D721Med (cell line): Measurements from ENCODE around the gene KCTD7.

ENCODE experiments used
- DNase-seq: peaks from one replicate; pipeline ENCODE4 v3.0.0; 2011; ENCODE audit warnings: low spot score; ENCODE audit not compliant: insufficient read length
- FAIRE-seq: peaks from 2 replicates; lab custom pipeline; 2011; peaks lifted over from hg19 to GRCh38; lab: Jason Lieb, UNC
- CTCF ChIP-seq: IDR thresholded peaks from 2 replicates; pipeline ENCODE4 v1.5.1; 2012; ENCODE audit warnings: mild to moderate bottlenecking, control low read depth; ENCODE audit not compliant: insufficient read depth; ENCODE audit errors: missing control alignments

The KCTD7 gene

GRCh38 chr7:66657798-66658197, 29.1 kb downstream of the KCTD7 start:
- DNase-seq: no peak
- no peak for TF ChIP-seq CTCF
- FAIRE-seq: no peak

- TF ChIP-seq CTCF: no peak
- no peak for FAIRE-seq
- no peak for DNase-seq
Measured at GRCh38 chr7:66662646-66663264, 34.1 kb downstream of the KCTD7 start.

- no peak for TF ChIP-seq CTCF
- DNase-seq (peak; percentile 69), FAIRE-seq (no peak)
Measured at GRCh38 chr7:66664590-66665293, 36.1 kb downstream of the KCTD7 start.

- DNase-seq: no peak
- TF ChIP-seq CTCF: no peak
- FAIRE-seq: no peak
Measured at GRCh38 chr7:66666313-66666952, 37.8 kb downstream of the KCTD7 start.

- FAIRE-seq: no peak
- TF ChIP-seq CTCF: no peak
Measured at GRCh38 chr7:66667023-66667728, 38.5 kb downstream of the KCTD7 start.

GRCh38 chr7:66668112-66668511, 39.4 kb downstream of the KCTD7 start:
- TF ChIP-seq CTCF: no peak
- FAIRE-seq (no peak), DNase-seq (no peak)

More at GRCh38 chr7:66667023-66667728, 38.5 kb downstream of the KCTD7 start:
- DNase-seq: no peak
